ENCODE data around the gene RBM14. TPM values are rescaled to one million over a fixed set of nuclear protein-coding genes. Genes with fewer than 3 reads are reported as not detected.
A peak's percentile ranks its signal among the peaks of the same experiment; 100 is the strongest.

Gene RBM14
- total and polyA plus RNA-seq, 9 donors = 28.9 to 89.6 (median 58.6) TPM

- intact Hi-C loops (cut with DNase I) = no loop called here
- 0 to 1% (median 1%) methylated on average over 38 of the region's 38 CpGs for WGBS, 3 donors
- H3K27me3 ChIP-seq = no peaks in the 10 kb centered on the region
- H3K36me3 ChIP-seq = no peaks in the 10 kb centered on the region
- no peak for TF ChIP-seq EP300 (IDR thresholded peaks at IDR 0.05)
- no peak for TF ChIP-seq CTCF (IDR thresholded peaks at IDR 0.05)
- TF ChIP-seq POLR2A (IDR thresholded peaks at IDR 0.05) = no peak
- peak overlapping the region; percentile 96 for H3K4me3 ChIP-seq
- peak overlapping the region; percentile 77 to 92 for H3K27ac ChIP-seq
- no peak for DNase-seq
- H3K4me1 ChIP-seq (ENCODE audit: insufficient read depth) = peaks cover 15% of the 10 kb centered on the region
- H3K9me3 ChIP-seq = no peaks in the 10 kb centered on the region
These were observed 865 bp downstream of the RBM14 start for GRCh38 chr11:66617155-66617834.

GRCh38 chr11:66619080-66619554 lies 2.7 kb downstream of the RBM14 start:
- no peak for TF ChIP-seq CTCF (IDR thresholded peaks at IDR 0.05)
- TF ChIP-seq POLR2A (IDR thresholded peaks at IDR 0.05) = no peak
- no peak for TF ChIP-seq EP300 (IDR thresholded peaks at IDR 0.05)
- no peak overlapping the region for H3K27ac ChIP-seq
- H3K27me3 ChIP-seq = no peaks in the 10 kb centered on the region
- peak overlapping the region; percentile 96 for H3K4me3 ChIP-seq
- intact Hi-C loops (cut with DNase I) = no loop called here
- H3K4me1 ChIP-seq (ENCODE audit: insufficient read depth) = peaks cover 18% of the 10 kb centered on the region
- 18 to 36% (median 19%) methylated on average over 4 of the region's 4 CpGs for WGBS, 3 donors
- no peak for DNase-seq
- H3K36me3 ChIP-seq = no peaks in the 10 kb centered on the region
- H3K9me3 ChIP-seq = no peaks in the 10 kb centered on the region

GRCh38 chr11:66624450-66624849 lies 8.0 kb downstream of the RBM14 start:
- Histone ChIP-seq H3K4me1 (ENCODE audit: insufficient read depth) (peaks cover 7% of the 10 kb centered on the region), H3K4me3 (no peak overlapping the region), H3K9me3 (no peaks in the 10 kb centered on the region), H3K27ac (no peak overlapping the region), H3K27me3 (no peaks in the 10 kb centered on the region), H3K36me3 (no peaks in the 10 kb centered on the region)
- intact Hi-C loops (cut with DNase I) = no loop called here
- TF ChIP-seq POLR2A (IDR thresholded peaks at IDR 0.05) = no peak
- TF ChIP-seq EP300 (IDR thresholded peaks at IDR 0.05) = no peak
- no peak for TF ChIP-seq CTCF (IDR thresholded peaks at IDR 0.05)
- WGBS, 3 donors = 77 to 82% (median 82%) methylated on average over 16 of the region's 16 CpGs
- DNase-seq = no peak

GRCh38 chr11:66625041-66625751 lies 8.8 kb downstream of the RBM14 start:
- no peak overlapping the region for H3K4me3 ChIP-seq
- no peak overlapping the region for H3K27ac ChIP-seq
- no peak for TF ChIP-seq POLR2A (IDR thresholded peaks at IDR 0.05)
- DNase-seq = no peak
- H3K36me3 ChIP-seq = no peaks in the 10 kb centered on the region
- no peaks in the 10 kb centered on the region for H3K27me3 ChIP-seq
- intact Hi-C loops (cut with DNase I) = no loop called here
- H3K4me1 ChIP-seq (ENCODE audit: insufficient read depth) = peaks cover 7% of the 10 kb centered on the region
- 90 to 94% (median 91%) methylated on average over 26 of the region's 26 CpGs for WGBS, 3 donors
- no peaks in the 10 kb centered on the region for H3K9me3 ChIP-seq

GRCh38 chr11:66625752-66626149 lies 9.3 kb downstream of the RBM14 start:
- Histone ChIP-seq H3K9me3 (no peaks in the 10 kb centered on the region), H3K36me3 (no peaks in the 10 kb centered on the region), H3K4me3 (no peak overlapping the region), H3K27me3 (no peaks in the 10 kb centered on the region), H3K4me1 (ENCODE audit: insufficient read depth) (peaks cover 7% of the 10 kb centered on the region), H3K27ac (no peak overlapping the region)
- DNase-seq = no peak
- intact Hi-C loops (cut with DNase I) = no loop called here
- TF ChIP-seq CTCF (IDR thresholded peaks at IDR 0.05) = no peak
- TF ChIP-seq POLR2A (IDR thresholded peaks at IDR 0.05) = no peak
- no peak for TF ChIP-seq EP300 (IDR thresholded peaks at IDR 0.05)
- 83 to 93% (median 86%) methylated on average over 9 of the region's 9 CpGs for WGBS, 3 donors
